GM21717 (cell line): ENCODE data around the gene TSPEAR.
"Not testable (repeated sequence)": the region's sequence is repeated elsewhere in the genome, so short reads cannot be mapped to it uniquely, and the experiment has no call there.

Experiments
- ATAC-seq: cut with Tn5 transposase; IDR thresholded peaks from one replicate; pipeline ENCODE4 v1.9.1; 2021; ENCODE audit warnings: mild to moderate bottlenecking, moderate library complexity; ENCODE audit not compliant: unreplicated experiment

The TSPEAR gene

GRCh38 chr21:44511219-44511937 is 200.0 kb downstream of the TSPEAR start:
- no peak for ATAC-seq

- ATAC-seq: no peak
These were observed 200.7 kb downstream of the TSPEAR start for GRCh38 chr21:44510508-44511218.

- ATAC-seq: no peak
These were observed 201.3 kb downstream of the TSPEAR start for GRCh38 chr21:44510109-44510507.

- ATAC-seq: no peak
These were observed 201.8 kb downstream of the TSPEAR start for GRCh38 chr21:44509539-44509938.

- ATAC-seq: no peak
These were observed 202.5 kb downstream of the TSPEAR start for GRCh38 chr21:44508711-44509445.

- no peak for ATAC-seq
These were observed 203.0 kb downstream of the TSPEAR start for GRCh38 chr21:44508426-44508710.

- no peak for ATAC-seq
These were observed 203.5 kb downstream of the TSPEAR start for GRCh38 chr21:44507673-44508425.

GRCh38 chr21:44506279-44507255 is 204.8 kb downstream of the TSPEAR start:
- ATAC-seq: no peak

- ATAC-seq: no peak
These were observed 205.6 kb downstream of the TSPEAR start for GRCh38 chr21:44505673-44506278.

GRCh38 chr21:44503901-44504399 is 207.4 kb downstream of the TSPEAR start:
- ATAC-seq: no peak

- not testable (repeated sequence) for ATAC-seq
These were observed 208.1 kb downstream of the TSPEAR start for GRCh38 chr21:44503006-44503889.

GRCh38 chr21:44502171-44502958 is 209.0 kb downstream of the TSPEAR start:
- ATAC-seq: no peak

GRCh38 chr21:44500111-44500510 is 211.3 kb downstream of the TSPEAR start:
- ATAC-seq: no peak

- ATAC-seq: no peak
These were observed 211.7 kb downstream of the TSPEAR start for GRCh38 chr21:44499631-44500030.

GRCh38 chr21:44499211-44499560 is 212.2 kb downstream of the TSPEAR start:
- ATAC-seq: no peak

- ATAC-seq: no peak
These were observed 212.8 kb downstream of the TSPEAR start for GRCh38 chr21:44498280-44499210.

GRCh38 chr21:44497703-44498126 is 213.7 kb downstream of the TSPEAR start:
- no peak for ATAC-seq
